Neural progenitor cell (in vitro differentiated cells): ENCODE measurements around the gene DACH1. TPM values are rescaled to one million over a fixed set of nuclear protein-coding genes. Genes with fewer than 3 reads are reported as not detected.

Experiments
- DNase-seq: peaks from one replicate; pipeline ENCODE4 v3.0.0-alpha.2; 2016; ENCODE audit warnings: low spot score
- H2AFZ ChIP-seq: fragments of 200-600 bp; sonication (generic); replicated peaks from 2 replicates; pipeline ENCODE4 v1.6.1; 2016; ENCODE audit warnings: antibody characterized with exemption
- H3F3A ChIP-seq: fragments of 200-600 bp; sonication (generic); 2 replicates; pipeline ENCODE4 v1.6.1; 2016; ENCODE audit warnings: antibody characterized with exemption, low read depth
- H3K27ac ChIP-seq: fragments of 200-600 bp; sonication (generic); 2 replicates; pipeline ENCODE4 v1.5.1; 2016; ENCODE audit warnings: mild to moderate bottlenecking
- H3K27me3 ChIP-seq: fragments of 200-600 bp; sonication (generic); 2 replicates; pipeline ENCODE4 v1.6.1; 2016; ENCODE audit warnings: mild to moderate bottlenecking, moderate library complexity
- H3K36me3 ChIP-seq: fragments of 200-600 bp; sonication (generic); 2 replicates; pipeline ENCODE4 v1.5.1; 2016
- H3K4me1 ChIP-seq: fragments of 200-600 bp; sonication (generic); 2 replicates; pipeline ENCODE4 v1.6.1; 2016; ENCODE audit warnings: mixed run types
- H3K4me2 ChIP-seq: fragments of 200-600 bp; sonication (generic); 2 replicates; pipeline ENCODE4 v1.6.1; 2016
- H3K4me3 ChIP-seq: fragments of 200-600 bp; sonication (generic); 2 replicates; pipeline ENCODE4 v1.5.1; 2016
- H3K79me2 ChIP-seq: fragments of 200-600 bp; sonication (generic); 2 replicates; pipeline ENCODE4 v1.6.1; 2016; ENCODE audit warnings: low read depth
- H3K9ac ChIP-seq: fragments of 200-600 bp; sonication (generic); 2 replicates; pipeline ENCODE4 v1.6.1; 2016
- H3K9me3 ChIP-seq: fragments of 200-600 bp; sonication (generic); 2 replicates; pipeline ENCODE4 v1.5.1; 2016; ENCODE audit warnings: low read depth
- H4K20me1 ChIP-seq: fragments of 200-600 bp; sonication (generic); 2 replicates; pipeline ENCODE4 v1.6.1; 2016; ENCODE audit warnings: low read depth
- H3K27ac Mint-ChIP-seq: 3 replicates; pipeline ENCODE4 v1.8.0; 2021; ENCODE audit warnings: mixed read lengths
- H3K27me3 Mint-ChIP-seq: 2 replicates; pipeline ENCODE4 v1.8.0; 2022; ENCODE audit warnings: low read depth, mild to moderate bottlenecking, inconsistent platforms, moderate library complexity, mixed read lengths; ENCODE audit not compliant: insufficient read depth
- H3K36me3 Mint-ChIP-seq: 3 replicates; pipeline ENCODE4 v1.8.0; 2021; ENCODE audit warnings: mixed read lengths
- H3K4me1 Mint-ChIP-seq: 3 replicates; pipeline ENCODE4 v1.8.0; 2021; ENCODE audit warnings: mixed read lengths
- H3K4me3 Mint-ChIP-seq: 3 replicates; pipeline ENCODE4 v1.8.0; 2021; ENCODE audit warnings: mild to moderate bottlenecking, moderate library complexity, mixed read lengths
- H3K9me3 Mint-ChIP-seq: 3 replicates; pipeline ENCODE4 v1.8.0; 2020; ENCODE audit warnings: mixed read lengths
- CTCF ChIP-seq: fragments of 200-600 bp; sonication (generic); IDR thresholded peaks from 2 replicates; pipeline ENCODE4 v1.5.1; 2017; ENCODE audit warnings: antibody characterized with exemption, mild to moderate bottlenecking
- EZH2 ChIP-seq: fragments of 200-600 bp; sonication (generic); IDR thresholded peaks from 2 replicates; pipeline ENCODE4 v1.6.1; 2017; ENCODE audit warnings: antibody characterized with exemption, mild to moderate bottlenecking, moderate library complexity
- EZH2phosphoT487 ChIP-seq: fragments of 200-600 bp; sonication (generic); IDR thresholded peaks from 2 replicates; pipeline ENCODE4 v1.6.1; 2017; ENCODE audit warnings: antibody characterized with exemption
- total RNA-seq: library from RNA; depleted of rRNA; stranded (reverse); fragments of >200 nt; gene quantifications from 2 replicates; pipeline ENCODE4 v1.2.3, GENCODE V29; 2015; ENCODE audit warnings: low replicate concordance

DACH1 gene
- total RNA-seq, 1 donor from 2014 or later, result 27.6 TPM

- Histone ChIP-seq H3K4me1 (peaks cover 74% of the 10 kb centered on the region), H4K20me1 (no peaks in the 10 kb centered on the region), H3K9me3 (no peaks in the 10 kb centered on the region), H3K27me3 (peaks cover 18% of the 10 kb centered on the region), H2AFZ (no peak overlapping the region), H3K36me3 (no peaks in the 10 kb centered on the region), H3K4me2 (peak overlapping the region; percentile 23), H3K4me3 (no peak overlapping the region), H3K9ac (no peak overlapping the region), H3K79me2 (peaks cover 17% of the 10 kb centered on the region), H3K27ac (no peak overlapping the region), H3F3A (peaks cover 26% of the 10 kb centered on the region)
- DNase-seq, result no peak
- Mint-ChIP-seq H3K36me3 (no peaks in the 10 kb centered on the region), H3K27ac (no peak overlapping the region), H3K4me3 (no peak overlapping the region), H3K9me3 (no peaks in the 10 kb centered on the region), H3K27me3 (peaks cover 2% of the 10 kb centered on the region), H3K4me1 (peaks cover 48% of the 10 kb centered on the region)
- TF ChIP-seq EZH2phosphoT487, result no peak
- no peak for TF ChIP-seq CTCF
- no peak for TF ChIP-seq EZH2
Measured at GRCh38 chr13:71871176-71871754, 4.3 kb upstream of the DACH1 start.

- H3K4me3 Mint-ChIP-seq, result peak overlapping the region; percentile 68
- no peaks in the 10 kb centered on the region for H3K9me3 ChIP-seq
- H3K4me3 ChIP-seq, result peak overlapping the region; percentile 36
- TF ChIP-seq EZH2 (no peak), CTCF (no peak), EZH2phosphoT487 (no peak)
- peaks cover 28% of the 10 kb centered on the region for H3K79me2 ChIP-seq
- H3K27me3 Mint-ChIP-seq, result peaks cover 2% of the 10 kb centered on the region
- DNase-seq, result peak; percentile 51
- H3F3A ChIP-seq, result peaks cover 24% of the 10 kb centered on the region
- H3K4me1 ChIP-seq, result peaks cover 64% of the 10 kb centered on the region
- H3K27me3 ChIP-seq, result peaks cover 18% of the 10 kb centered on the region
- peak overlapping the region; percentile 40 for H3K27ac Mint-ChIP-seq
- H3K36me3 ChIP-seq, result no peaks in the 10 kb centered on the region
- H2AFZ ChIP-seq, result no peak overlapping the region
- H4K20me1 ChIP-seq, result no peaks in the 10 kb centered on the region
- H3K4me2 ChIP-seq, result peak overlapping the region; percentile 73
- H3K36me3 Mint-ChIP-seq, result no peaks in the 10 kb centered on the region
- H3K9me3 Mint-ChIP-seq, result no peaks in the 10 kb centered on the region
- H3K4me1 Mint-ChIP-seq, result peaks cover 45% of the 10 kb centered on the region
- no peak overlapping the region for H3K27ac ChIP-seq
- no peak overlapping the region for H3K9ac ChIP-seq
Measured at GRCh38 chr13:71870100-71870499, 3.1 kb upstream of the DACH1 start.

- H3K4me3 Mint-ChIP-seq, result peak overlapping the region; percentile 55
- peak overlapping the region; percentile 15 for H3K27ac Mint-ChIP-seq
- Histone ChIP-seq H3K9ac (no peak overlapping the region), H3K27ac (no peak overlapping the region), H3K27me3 (peaks cover 18% of the 10 kb centered on the region), H3K79me2 (peaks cover 37% of the 10 kb centered on the region), H3K4me2 (peak overlapping the region; percentile 73), H3K36me3 (no peaks in the 10 kb centered on the region), H3K4me3 (peak overlapping the region; percentile 36), H4K20me1 (no peaks in the 10 kb centered on the region), H3F3A (peaks cover 30% of the 10 kb centered on the region), H3K9me3 (no peaks in the 10 kb centered on the region), H2AFZ (no peak overlapping the region), H3K4me1 (peaks cover 56% of the 10 kb centered on the region)
- peaks cover 39% of the 10 kb centered on the region for H3K4me1 Mint-ChIP-seq
- TF ChIP-seq EZH2 (no peak), EZH2phosphoT487 (no peak), CTCF (no peak)
- H3K36me3 Mint-ChIP-seq, result no peaks in the 10 kb centered on the region
- peaks cover 2% of the 10 kb centered on the region for H3K9me3 Mint-ChIP-seq
- H3K27me3 Mint-ChIP-seq, result peaks cover 6% of the 10 kb centered on the region
- DNase-seq, result peak; percentile 18
Measured at GRCh38 chr13:71869274-71869673, 2.3 kb upstream of the DACH1 start.
